Thymus (tissue), 14 donors: ENCODE data around the gene TTI1. TPM values are rescaled to one million over a fixed set of nuclear protein-coding genes. Genes with fewer than 3 reads are reported as not detected.

Experiments used
- DNase-seq, 9 donors: peaks; one replicate each; pipeline ENCODE4 v3.0.0-alpha.2; 2013; ENCODE audit warnings: low spot score in 9 of 9, low read depth in 6 of 9, missing footprints in 1 of 9
- H3K27ac ChIP-seq, 2 donors: one replicate each; pipeline ENCODE4 v1.5.1; 2013; ENCODE audit warnings: control low read depth in 1 of 2, low read depth in 1 of 2, low read length in 1 of 2, mild to moderate bottlenecking in 1 of 2, moderate library complexity in 1 of 2
- H3K27me3 ChIP-seq, 2 donors: one replicate each; pipeline ENCODE4 v1.5.1; 2013; ENCODE audit warnings: low read length in 1 of 2; ENCODE audit not compliant: control insufficient read depth in 2 of 2, insufficient read depth in 1 of 2
- H3K36me3 ChIP-seq, 2 donors: one replicate each; pipeline ENCODE4 v1.5.1; 2013; ENCODE audit warnings: low read length in 1 of 2, mild to moderate bottlenecking in 1 of 2, moderate library complexity in 1 of 2; ENCODE audit not compliant: control insufficient read depth in 2 of 2, insufficient read depth in 2 of 2
- H3K4me1 ChIP-seq, 2 donors: one replicate each; pipeline ENCODE4 v1.5.1; 2013; ENCODE audit warnings: low read length in 2 of 2; ENCODE audit not compliant: control insufficient read depth in 2 of 2, insufficient read depth in 2 of 2
- H3K4me3 ChIP-seq, 2 donors: one replicate each; pipeline ENCODE4 v1.5.1; 2013; ENCODE audit warnings: low read length in 2 of 2, control low read depth in 1 of 2, mild to moderate bottlenecking in 1 of 2
- H3K9me3 ChIP-seq, 2 donors: one replicate each; pipeline ENCODE4 v1.5.1; 2013; ENCODE audit warnings: low read length in 1 of 2, mild to moderate bottlenecking in 1 of 2; ENCODE audit not compliant: control insufficient read depth in 2 of 2, insufficient read depth in 1 of 2
- WGBS: extraction: QIAGEN DNeasy Blood & Tissue Kit; methylation state at CpG from one replicate; pipeline ENCODE4 v1.1.7; 2013; 5-methylcytosine and 5-hydroxymethylcytosine counted together
- long read RNA-seq, 10 donors: transcript quantifications; one replicate each; lab custom pipeline, GENCODE V29; 2026
- polyA plus RNA-seq: library from polyadenylated mRNA; stranded (reverse); fragments of 200-250 nt; gene quantifications from one replicate; pipeline ENCODE4 v1.2.3, GENCODE V29; 2013
- total RNA-seq: library from RNA; stranded (reverse); fragments of 120-200 nt; gene quantifications from one replicate; pipeline ENCODE4 v1.2.4, GENCODE V29; 2013
- donor health status: healthy.

Gene TTI1
- total RNA-seq (15.4 TPM), polyA plus RNA-seq (11.2 TPM)
- long read RNA-seq, donor 1 = 0 reads
- long read RNA-seq, donor 2, partial matches to known transcripts = 11 of 18 reads
- long read RNA-seq, donor 2, other reads (novel, unspliced or antisense) = 0 of 18 reads
- long read RNA-seq, donor 3, transcript TTI1-203 (7 exons, 3,791 nt) = major isoform, 5 of 16 reads
- long read RNA-seq, donor 3, partial matches to known transcripts = 0 of 16 reads
- long read RNA-seq, donor 3, other reads (novel, unspliced or antisense) = 6 of 16 reads
- long read RNA-seq, donor 4, partial matches to known transcripts = 6 of 8 reads
- long read RNA-seq, donor 4, other reads (novel, unspliced or antisense) = 0 of 8 reads
- long read RNA-seq, donor 5, partial matches to known transcripts = 23 of 26 reads
- long read RNA-seq, donor 5, other reads (novel, unspliced or antisense) = 0 of 26 reads
- long read RNA-seq, donor 6, partial matches to known transcripts = 0 of 1 reads
- long read RNA-seq, donor 6, other reads (novel, unspliced or antisense) = 0 of 1 reads
- long read RNA-seq, donor 7, partial matches to known transcripts = 5 of 9 reads
- long read RNA-seq, donor 7, other reads (novel, unspliced or antisense) = 0 of 9 reads
- long read RNA-seq, donor 8, partial matches to known transcripts = 0 of 4 reads
- long read RNA-seq, donor 8, other reads (novel, unspliced or antisense) = 0 of 4 reads
- long read RNA-seq, donor 9, partial matches to known transcripts = 5 of 8 reads
- long read RNA-seq, donor 9, other reads (novel, unspliced or antisense) = 0 of 8 reads
- long read RNA-seq, donor 10, partial matches to known transcripts = 0 of 6 reads
- long read RNA-seq, donor 10, other reads (novel, unspliced or antisense) = 0 of 6 reads

GRCh38 chr20:38033330-38034107 is at the start of gene TTI1, which contains the start of gene RPRD1B:
Gene TTI1 (minus strand): TSS chr20:38033456. CDS start chr20:38013816, 19,640 bp downstream.
Gene RPRD1B (plus strand): TSS chr20:38033746. CDS start chr20:38033948, 202 bp downstream.
- WGBS = under 1% methylated on average over 69 of the region's 69 CpGs
- peak; percentile 84 to 96 (median 90) for DNase-seq
- Histone ChIP-seq H3K4me1 (peaks cover 25 to 26% of the 10 kb centered on the region in 2 donors), H3K9me3 (peaks cover 0 to 4% of the 10 kb centered on the region in 2 donors), H3K36me3 (peaks cover 5 to 13% of the 10 kb centered on the region in 2 donors), H3K27ac (peak within 1 kb of the TSS; percentile 86 to 94), H3K27me3 (no peaks in the 10 kb centered on the region), H3K4me3 (peak within 1 kb of the TSS; percentile 97 to 98)

- Histone ChIP-seq H3K9me3 (peaks cover 0 to 4% of the 10 kb centered on the region in 2 donors), H3K27me3 (no peaks in the 10 kb centered on the region), H3K4me3 (no peak overlapping the region), H3K36me3 (peaks cover 42 to 57% of the 10 kb centered on the region in 2 donors), H3K4me1 (no peaks in the 10 kb centered on the region), H3K27ac (no peak overlapping the region)
- no peak for DNase-seq
Observed at GRCh38 chr20:38082894-38083293, 49.6 kb upstream of the TTI1 start.

- Histone ChIP-seq H3K36me3 (peaks cover 39 to 54% of the 10 kb centered on the region in 2 donors), H3K4me3 (no peak overlapping the region), H3K9me3 (peaks cover 0 to 4% of the 10 kb centered on the region in 2 donors), H3K4me1 (no peaks in the 10 kb centered on the region), H3K27me3 (no peaks in the 10 kb centered on the region), H3K27ac (no peak overlapping the region)
- WGBS = 76% methylated on average over 3 of the region's 3 CpGs
- DNase-seq = no peak
Observed at GRCh38 chr20:38081575-38081974, 48.3 kb upstream of the TTI1 start.

GRCh38 chr20:38079353-38079752 is 46.1 kb upstream of the TTI1 start:
- H3K36me3 ChIP-seq = peaks cover 21 to 38% of the 10 kb centered on the region in 2 donors
- H3K9me3 ChIP-seq = peaks cover 0 to 4% of the 10 kb centered on the region in 2 donors
- H3K4me1 ChIP-seq = no peaks in the 10 kb centered on the region
- no peaks in the 10 kb centered on the region for H3K27me3 ChIP-seq
- no peak overlapping the region for H3K4me3 ChIP-seq
- over 99% methylated on average over 3 of the region's 3 CpGs for WGBS
- H3K27ac ChIP-seq = no peak overlapping the region
- no peak for DNase-seq

- no peak for DNase-seq
- peaks cover 28 to 35% of the 10 kb centered on the region in 2 donors for H3K36me3 ChIP-seq
- H3K4me1 ChIP-seq = no peaks in the 10 kb centered on the region
- peaks cover 0 to 4% of the 10 kb centered on the region in 2 donors for H3K9me3 ChIP-seq
- no peaks in the 10 kb centered on the region for H3K27me3 ChIP-seq
- no peak overlapping the region for H3K4me3 ChIP-seq
- no peak overlapping the region for H3K27ac ChIP-seq
- 95% methylated on average over 2 of the region's 2 CpGs for WGBS
Observed at GRCh38 chr20:38078084-38078483, 44.8 kb upstream of the TTI1 start.

- no peaks in the 10 kb centered on the region for H3K4me1 ChIP-seq
- DNase-seq = no peak
- no peak overlapping the region for H3K27ac ChIP-seq
- no peaks in the 10 kb centered on the region for H3K27me3 ChIP-seq
- H3K9me3 ChIP-seq = peaks cover 0 to 4% of the 10 kb centered on the region in 2 donors
- peaks cover 30 to 42% of the 10 kb centered on the region in 2 donors for H3K36me3 ChIP-seq
- H3K4me3 ChIP-seq = no peak overlapping the region
Observed at GRCh38 chr20:38076548-38076947, 43.3 kb upstream of the TTI1 start.

GRCh38 chr20:38075161-38075998 is 42.1 kb upstream of the TTI1 start:
- H3K36me3 ChIP-seq = peaks cover 36 to 53% of the 10 kb centered on the region in 2 donors
- no peaks in the 10 kb centered on the region for H3K27me3 ChIP-seq
- no peak overlapping the region for H3K4me3 ChIP-seq
- 98% methylated on average over 3 of the region's 3 CpGs for WGBS
- H3K4me1 ChIP-seq = no peaks in the 10 kb centered on the region
- no peak overlapping the region for H3K27ac ChIP-seq
- H3K9me3 ChIP-seq = peaks cover 0 to 1% of the 10 kb centered on the region in 2 donors
- no peak for DNase-seq
